H9 (cell line): ENCODE measurements around the gene MIS18A. TPM values are rescaled to one million over a fixed set of nuclear protein-coding genes. Genes with fewer than 3 reads are reported as not detected.

Experiments used
- DNase-seq: peaks from one replicate; pipeline ENCODE4 v3.0.0-alpha.2; 2017
- H2AFZ ChIP-seq: one replicate; pipeline ENCODE4 v1.6.1; 2013; ENCODE audit warnings: mild to moderate bottlenecking, low read length, control low read depth, moderate library complexity
- H2AK5ac ChIP-seq: 2 replicates; pipeline ENCODE4 v1.6.1; 2013; ENCODE audit warnings: low read length, control low read depth, mixed read lengths; ENCODE audit not compliant: insufficient read length
- H2BK120ac ChIP-seq: one replicate; pipeline ENCODE4 v1.6.1; 2013; ENCODE audit warnings: low read depth, mild to moderate bottlenecking, low read length, control low read depth, inconsistent platforms; ENCODE audit not compliant: poor library complexity, severe bottlenecking
- H2BK12ac ChIP-seq: 2 replicates; pipeline ENCODE4 v1.6.1; 2013; ENCODE audit warnings: low read length, control low read depth, mixed read lengths, low read depth; ENCODE audit not compliant: insufficient read length
- H2BK15ac ChIP-seq: 2 replicates; pipeline ENCODE4 v1.6.1; 2013; ENCODE audit warnings: low read depth, low read length, control low read depth
- H2BK20ac ChIP-seq: one replicate; pipeline ENCODE4 v1.6.1; 2013; ENCODE audit warnings: low read depth, mild to moderate bottlenecking, low read length, control low read depth, inconsistent platforms; ENCODE audit not compliant: poor library complexity, severe bottlenecking
- H2BK5ac ChIP-seq: 2 replicates; pipeline ENCODE4 v1.6.1; 2013; ENCODE audit warnings: low read length, control low read depth, mixed read lengths; ENCODE audit not compliant: insufficient read length
- H3K14ac ChIP-seq: 2 replicates; pipeline ENCODE4 v1.6.1; 2013; ENCODE audit warnings: low read length, control low read depth; ENCODE audit not compliant: insufficient read depth
- H3K18ac ChIP-seq: 2 replicates; pipeline ENCODE4 v1.6.1; 2013; ENCODE audit warnings: low read depth, mild to moderate bottlenecking, mixed read lengths, low read length, control low read depth; ENCODE audit not compliant: insufficient read length
- H3K23ac ChIP-seq: 2 replicates; pipeline ENCODE4 v1.6.1; 2013; ENCODE audit warnings: low read length, control low read depth, mixed read lengths, low read depth; ENCODE audit not compliant: insufficient read length
- H3K23me2 ChIP-seq: 2 replicates; pipeline ENCODE4 v1.6.1; 2013; ENCODE audit warnings: low read depth, mild to moderate bottlenecking, mixed read lengths, low read length, control low read depth; ENCODE audit not compliant: insufficient read length, poor library complexity, severe bottlenecking
- H3K27ac ChIP-seq: 2 replicates; pipeline ENCODE4 v1.5.1; 2013; ENCODE audit warnings: low read length, control low read depth, mixed read lengths, low read depth; ENCODE audit not compliant: insufficient read length
- H3K27me3 ChIP-seq: 2 replicates; pipeline ENCODE4 v1.6.1; 2013; ENCODE audit warnings: low read length, control low read depth, inconsistent platforms; ENCODE audit not compliant: insufficient read depth
- H3K4ac ChIP-seq: 2 replicates; pipeline ENCODE4 v1.6.1; 2013; ENCODE audit warnings: low read depth, mild to moderate bottlenecking, control low read depth, inconsistent platforms, low read length, moderate library complexity
- H3K4me1 ChIP-seq: 2 replicates; pipeline ENCODE4 v1.6.1; 2013; ENCODE audit warnings: low read length, control low read depth, inconsistent platforms; ENCODE audit not compliant: insufficient read depth
- H3K4me2 ChIP-seq: 2 replicates; pipeline ENCODE4 v1.6.1; 2013; ENCODE audit warnings: low read length, control low read depth, mixed read lengths; ENCODE audit not compliant: insufficient read length, insufficient read depth
- H3K56ac ChIP-seq: 2 replicates; pipeline ENCODE4 v1.6.1; 2013; ENCODE audit warnings: low read depth, mild to moderate bottlenecking, mixed read lengths, low read length, control low read depth; ENCODE audit not compliant: insufficient read length
- H3K79me1 ChIP-seq: 2 replicates; pipeline ENCODE4 v1.6.1; 2013; ENCODE audit warnings: low read depth, mild to moderate bottlenecking, moderate library complexity, low read length, control low read depth, inconsistent platforms; ENCODE audit not compliant: insufficient read depth, poor library complexity, severe bottlenecking
- H3K79me2 ChIP-seq: 2 replicates; pipeline ENCODE4 v1.6.1; 2013; ENCODE audit warnings: low read length, control low read depth, inconsistent platforms; ENCODE audit not compliant: insufficient read depth
- H3K9ac ChIP-seq: 2 replicates; pipeline ENCODE4 v1.6.1; 2013; ENCODE audit warnings: low read length, control low read depth, mixed read lengths; ENCODE audit not compliant: insufficient read length; ENCODE audit errors: extremely low read depth
- H3K9me3 ChIP-seq: one replicate; pipeline ENCODE4 v1.6.1; 2013; ENCODE audit warnings: low read depth, low read length, inconsistent platforms; ENCODE audit not compliant: control insufficient read depth
- H3T11ph ChIP-seq: one replicate; pipeline ENCODE4 v1.6.1; 2013; ENCODE audit warnings: mild to moderate bottlenecking, low read length, control low read depth, inconsistent platforms
- H4K20me1 ChIP-seq: one replicate; pipeline ENCODE4 v1.6.1; 2013; ENCODE audit not compliant: control insufficient read depth, insufficient read length, insufficient read depth
- H4K5ac ChIP-seq: 2 replicates; pipeline ENCODE4 v1.6.1; 2013; ENCODE audit warnings: low read depth, mild to moderate bottlenecking, mixed read lengths, low read length, control low read depth; ENCODE audit not compliant: insufficient read length
- H4K8ac ChIP-seq: replicated peaks from 2 replicates; pipeline ENCODE4 v1.6.1; 2013; ENCODE audit warnings: low read length, control low read depth, mixed read lengths, low read depth; ENCODE audit not compliant: insufficient read length
- H4K91ac ChIP-seq: 2 replicates; pipeline ENCODE4 v1.6.1; 2013; ENCODE audit warnings: low read depth, mild to moderate bottlenecking, moderate library complexity, mixed read lengths, low read length, control low read depth; ENCODE audit not compliant: insufficient read length
- H3K27ac Mint-ChIP-seq, 3 experiments: 2 replicates in 2 of 3; 3 replicates in 1 of 3; pipeline ENCODE4 v1.8.0; 2020 to 2021; ENCODE audit warnings: mixed read lengths in 3 of 3, mild to moderate bottlenecking in 1 of 3, moderate library complexity in 1 of 3
- H3K27me3 Mint-ChIP-seq: 2 replicates; pipeline ENCODE4 v1.8.0; 2021; ENCODE audit warnings: low read depth, mild to moderate bottlenecking, moderate library complexity, mixed read lengths
- H3K36me3 Mint-ChIP-seq, 3 experiments: 2 replicates in 2 of 3; 3 replicates in 1 of 3; pipeline ENCODE4 v1.8.0; 2020 to 2021; ENCODE audit warnings: low read depth in 3 of 3, mixed read lengths in 3 of 3; ENCODE audit not compliant: insufficient read depth in 1 of 3
- H3K4me1 Mint-ChIP-seq, 2 experiments: 2 replicates each; pipeline ENCODE4 v1.8.0; 2020; ENCODE audit warnings: mixed read lengths in 2 of 2
- H3K4me3 Mint-ChIP-seq, 2 experiments: 2 replicates in 1 of 2; 3 replicates in 1 of 2; pipeline ENCODE4 v1.8.0; 2020 to 2021; ENCODE audit warnings: mild to moderate bottlenecking in 2 of 2, mixed read lengths in 2 of 2, moderate library complexity in 1 of 2
- H3K9me3 Mint-ChIP-seq, 2 experiments: 2 replicates in 1 of 2; 3 replicates in 1 of 2; pipeline ENCODE4 v1.8.0; 2020; ENCODE audit warnings: mild to moderate bottlenecking in 2 of 2, mixed read lengths in 2 of 2, moderate library complexity in 1 of 2
- total RNA-seq: library from RNA; stranded (reverse); gene quantifications from 2 replicates; pipeline ENCODE4 v1.2.1, GENCODE V29; 2021
- TF ChIP-seq, protein P1 (sequence below): fragments of 200-600 bp; sonication (generic); conservative IDR thresholded peaks from 3 replicates; pipeline ENCODE4 v1.8.0; 2021; ENCODE audit warnings: antibody characterized with exemption, mild to moderate bottlenecking

Gene MIS18A
- total RNA-seq, 1 experiment from 2014 or later, result 56.5 TPM

GRCh38 chr21:32252136-32252535 lies 26.7 kb downstream of the MIS18A start:
- H2AK5ac ChIP-seq, result no peak overlapping the region
- no peaks in the 10 kb centered on the region for H3K9me3 Mint-ChIP-seq
- no peak overlapping the region for H3K4ac ChIP-seq
- H3K4me1 Mint-ChIP-seq, result peaks cover 9 to 12% of the 10 kb centered on the region in 2 experiments
- H2BK20ac ChIP-seq, result no peak overlapping the region
- no peak overlapping the region for H3K56ac ChIP-seq
- H4K20me1 ChIP-seq, result no peaks in the 10 kb centered on the region
- H2AFZ ChIP-seq, result no peak overlapping the region
- no peak overlapping the region for H3K18ac ChIP-seq
- DNase-seq, result no peak
- H3K27me3 ChIP-seq, result no peaks in the 10 kb centered on the region
- H2BK5ac ChIP-seq, result no peak overlapping the region
- H3K23ac ChIP-seq, result no peak overlapping the region
- no peak overlapping the region for H3K4me3 Mint-ChIP-seq
- H2BK120ac ChIP-seq, result no peak overlapping the region
- H3K27ac Mint-ChIP-seq, result no peak overlapping the region
- no peak overlapping the region for H2BK15ac ChIP-seq
- no peak overlapping the region for H3K27ac ChIP-seq
- H3K9ac ChIP-seq, result no peak overlapping the region
- peaks cover 3% of the 10 kb centered on the region; the same call in 1 of the 2 replicates for H3K27me3 Mint-ChIP-seq
- H3K4me2 ChIP-seq, result no peak overlapping the region
- H4K8ac ChIP-seq, result no peak overlapping the region
- no peaks in the 10 kb centered on the region for H3K23me2 ChIP-seq
- H2BK12ac ChIP-seq, result no peak overlapping the region
- no peaks in the 10 kb centered on the region for H3K79me1 ChIP-seq
- H4K5ac ChIP-seq, result no peak overlapping the region
- H3K14ac ChIP-seq, result no peak overlapping the region
- TF ChIP-seq, protein P1, sequence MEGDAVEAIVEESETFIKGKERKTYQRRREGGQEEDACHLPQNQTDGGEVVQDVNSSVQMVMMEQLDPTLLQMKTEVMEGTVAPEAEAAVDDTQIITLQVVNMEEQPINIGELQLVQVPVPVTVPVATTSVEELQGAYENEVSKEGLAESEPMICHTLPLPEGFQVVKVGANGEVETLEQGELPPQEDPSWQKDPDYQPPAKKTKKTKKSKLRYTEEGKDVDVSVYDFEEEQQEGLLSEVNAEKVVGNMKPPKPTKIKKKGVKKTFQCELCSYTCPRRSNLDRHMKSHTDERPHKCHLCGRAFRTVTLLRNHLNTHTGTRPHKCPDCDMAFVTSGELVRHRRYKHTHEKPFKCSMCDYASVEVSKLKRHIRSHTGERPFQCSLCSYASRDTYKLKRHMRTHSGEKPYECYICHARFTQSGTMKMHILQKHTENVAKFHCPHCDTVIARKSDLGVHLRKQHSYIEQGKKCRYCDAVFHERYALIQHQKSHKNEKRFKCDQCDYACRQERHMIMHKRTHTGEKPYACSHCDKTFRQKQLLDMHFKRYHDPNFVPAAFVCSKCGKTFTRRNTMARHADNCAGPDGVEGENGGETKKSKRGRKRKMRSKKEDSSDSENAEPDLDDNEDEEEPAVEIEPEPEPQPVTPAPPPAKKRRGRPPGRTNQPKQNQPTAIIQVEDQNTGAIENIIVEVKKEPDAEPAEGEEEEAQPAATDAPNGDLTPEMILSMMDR, result no peak
- H4K91ac ChIP-seq, result no peak overlapping the region
- no peak overlapping the region for H3T11ph ChIP-seq
- H3K36me3 Mint-ChIP-seq, result no peaks in the 10 kb centered on the region
- H3K79me2 ChIP-seq, result no peaks in the 10 kb centered on the region
- H3K9me3 ChIP-seq, result no peaks in the 10 kb centered on the region
- H3K4me1 ChIP-seq, result no peaks in the 10 kb centered on the region
